ENCODE data around the gene MAD2L1BP. TPM values are rescaled to one million over a fixed set of nuclear protein-coding genes. Genes with fewer than 3 reads are reported as not detected.
"Not testable (repeated sequence)": the region's sequence is repeated elsewhere in the genome, so short reads cannot be mapped to it uniquely, and the experiment has no call there.

MAD2L1BP gene
- total RNA-seq, 4 donors from 2014 or later: 20.8 to 31.1 (median 27.7) TPM

GRCh38 chr6:43639984-43640800 is 4.6 kb downstream of the MAD2L1BP start:
- TF ChIP-seq POLR2A (IDR thresholded peaks at IDR 0.05): no peak
- TF ChIP-seq, protein P1, sequence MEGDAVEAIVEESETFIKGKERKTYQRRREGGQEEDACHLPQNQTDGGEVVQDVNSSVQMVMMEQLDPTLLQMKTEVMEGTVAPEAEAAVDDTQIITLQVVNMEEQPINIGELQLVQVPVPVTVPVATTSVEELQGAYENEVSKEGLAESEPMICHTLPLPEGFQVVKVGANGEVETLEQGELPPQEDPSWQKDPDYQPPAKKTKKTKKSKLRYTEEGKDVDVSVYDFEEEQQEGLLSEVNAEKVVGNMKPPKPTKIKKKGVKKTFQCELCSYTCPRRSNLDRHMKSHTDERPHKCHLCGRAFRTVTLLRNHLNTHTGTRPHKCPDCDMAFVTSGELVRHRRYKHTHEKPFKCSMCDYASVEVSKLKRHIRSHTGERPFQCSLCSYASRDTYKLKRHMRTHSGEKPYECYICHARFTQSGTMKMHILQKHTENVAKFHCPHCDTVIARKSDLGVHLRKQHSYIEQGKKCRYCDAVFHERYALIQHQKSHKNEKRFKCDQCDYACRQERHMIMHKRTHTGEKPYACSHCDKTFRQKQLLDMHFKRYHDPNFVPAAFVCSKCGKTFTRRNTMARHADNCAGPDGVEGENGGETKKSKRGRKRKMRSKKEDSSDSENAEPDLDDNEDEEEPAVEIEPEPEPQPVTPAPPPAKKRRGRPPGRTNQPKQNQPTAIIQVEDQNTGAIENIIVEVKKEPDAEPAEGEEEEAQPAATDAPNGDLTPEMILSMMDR (IDR thresholded peaks at IDR 0.05): no peak
- no peak for DNase-seq (ENCODE audit: low spot score in 2 of 2)
- H3K4me3 ChIP-seq (ENCODE audit: low read depth, poor library complexity, severe bottlenecking): no peak overlapping the region
- 86 to 88% methylated on average over 21 of the region's 21 CpGs for WGBS, 2 donors
- intact Hi-C loops (cut with DNase I; ENCODE audit: low total_unique reads): no loop called here

DNA sequence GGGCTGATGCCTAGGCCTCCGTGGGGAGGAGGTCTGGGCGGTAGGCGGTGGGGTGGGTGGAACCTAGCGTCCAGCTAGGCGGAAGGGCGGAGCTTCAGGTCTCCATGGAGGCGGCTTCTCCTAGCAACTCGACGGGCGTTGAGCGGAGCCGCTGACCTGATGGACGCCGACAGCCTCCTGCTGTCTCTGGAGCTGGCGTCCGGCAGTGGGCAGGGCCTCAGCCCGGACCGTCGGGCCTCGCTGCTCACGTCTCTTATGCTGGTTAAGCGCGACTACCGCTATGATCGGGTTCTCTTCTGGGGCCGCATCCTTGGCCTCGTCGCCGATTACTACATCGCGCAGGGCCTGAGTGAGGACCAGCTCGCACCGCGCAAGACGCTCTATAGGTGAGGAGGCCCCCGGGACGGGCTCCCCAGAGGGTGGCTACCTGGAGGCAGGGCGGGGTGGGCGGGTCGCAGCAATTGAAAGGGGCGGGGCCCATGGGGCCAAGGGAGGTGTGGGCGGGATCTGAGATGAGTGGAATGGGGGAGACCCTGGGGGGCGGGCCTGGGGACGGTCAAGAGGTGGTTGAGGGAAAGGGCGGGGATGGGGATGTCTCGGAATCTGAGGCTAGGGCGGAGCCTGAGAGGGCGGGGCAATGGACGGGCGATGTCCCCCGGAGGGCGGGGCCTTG is 9.4 kb downstream of the MAD2L1BP start, which contains the start of gene RSPH9:
Gene RSPH9 (plus strand): TSS at position 97 of the 673 bp plus-strand sequence. CDS start 63 bp downstream, at position 160.
- no peak for TF ChIP-seq POLR2A (IDR thresholded peaks at IDR 0.05)
- TF ChIP-seq, protein P1 (IDR thresholded peaks at IDR 0.05): no peak
- peak in 1 of 2 donors; percentile 94 for DNase-seq (ENCODE audit: low spot score in 2 of 2)
- intact Hi-C loops (cut with DNase I; ENCODE audit: low total_unique reads): no loop called here
- H3K4me3 ChIP-seq (ENCODE audit: low read depth, poor library complexity, severe bottlenecking): no peak within 1 kb of the TSS
- WGBS, 2 donors: 17 to 18% methylated on average over 45 to 47 of the region's 52 CpGs

- 6 to 10% methylated on average over 9 of the region's 9 CpGs for WGBS, 2 donors
- no peak for DNase-seq (ENCODE audit: low spot score in 2 of 2)
- intact Hi-C loops (cut with DNase I; ENCODE audit: low total_unique reads): no loop called here
- H3K4me3 ChIP-seq (ENCODE audit: low read depth, poor library complexity, severe bottlenecking): no peak overlapping the region
- TF ChIP-seq, protein P1 (IDR thresholded peaks at IDR 0.05): no peak
- TF ChIP-seq POLR2A (IDR thresholded peaks at IDR 0.05): no peak
Measured at GRCh38 chr6:43645613-43645964, 9.9 kb downstream of the MAD2L1BP start.

DNA sequence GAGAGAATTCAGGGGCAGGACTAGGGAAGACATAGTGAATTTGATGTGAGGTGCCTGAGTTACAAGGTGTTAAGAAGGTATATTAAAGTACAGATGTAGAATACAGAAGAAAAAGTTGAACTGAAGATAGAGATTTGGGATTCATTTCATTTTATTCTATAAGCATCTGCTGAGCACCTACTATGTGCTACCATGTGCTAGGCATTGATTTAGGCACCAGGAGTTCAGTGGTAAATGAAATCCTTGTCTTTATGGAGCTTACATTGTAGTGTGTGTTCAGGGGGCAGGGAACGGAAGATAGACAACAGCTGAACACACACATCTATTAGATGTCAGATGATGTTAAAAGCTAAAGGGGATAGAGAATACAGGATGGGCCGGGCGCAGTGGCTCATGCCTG is 12.0 kb downstream of the MAD2L1BP start:
- intact Hi-C loops (cut with DNase I; ENCODE audit: low total_unique reads): no loop called here
- H3K4me3 ChIP-seq (ENCODE audit: low read depth, poor library complexity, severe bottlenecking): no peak overlapping the region
- no peak for TF ChIP-seq POLR2A (IDR thresholded peaks at IDR 0.05)
- TF ChIP-seq, protein P1 (IDR thresholded peaks at IDR 0.05): no peak
- no peak for DNase-seq (ENCODE audit: low spot score in 2 of 2)
- WGBS, 2 donors: 96 to 98% methylated on average over 3 of the region's 3 CpGs

GRCh38 chr6:43648248-43648647 is 12.6 kb downstream of the MAD2L1BP start:
- WGBS, 2 donors: 93 to 94% methylated on average over 2 of the region's 2 CpGs
- TF ChIP-seq, protein P1 (IDR thresholded peaks at IDR 0.05): no peak
- no peak for TF ChIP-seq POLR2A (IDR thresholded peaks at IDR 0.05)
- intact Hi-C loops (cut with DNase I; ENCODE audit: low total_unique reads): no loop called here
- no peak overlapping the region for H3K4me3 ChIP-seq (ENCODE audit: low read depth, poor library complexity, severe bottlenecking)
- no peak for DNase-seq (ENCODE audit: low spot score in 2 of 2)

- 93 to 95% methylated on average over 2 of the region's 2 CpGs for WGBS, 2 donors
- intact Hi-C loops (cut with DNase I; ENCODE audit: low total_unique reads); H3K4me3 ChIP-seq (ENCODE audit: low read depth, poor library complexity, severe bottlenecking); DNase-seq (ENCODE audit: low spot score in 2 of 2): not testable (repeated sequence)
Measured at GRCh38 chr6:43652822-43653221, 17.2 kb downstream of the MAD2L1BP start.
